A204.1 (cell line): Measurements from ENCODE around the gene C1GALT1C1L.
"Not testable (repeated sequence)": the region's sequence is repeated elsewhere in the genome, so short reads cannot be mapped to it uniquely, and the experiment has no call there.

Experiments used
- FAIRE-seq: peaks from 2 replicates; lab custom pipeline; 2012; peaks lifted over from hg19 to GRCh38; lab: Jason Lieb, UNC

The C1GALT1C1L gene

GRCh38 chr2:43676322-43677050 lies at the start of gene C1GALT1C1L:
Gene C1GALT1C1L, minus strand, starts transcription at chr2:43676429. Its CDS starts 107 bp downstream, at chr2:43676322.
- FAIRE-seq = no peak

GRCh38 chr2:43725711-43726246 lies 49.5 kb upstream of the C1GALT1C1L start:
- no peak for FAIRE-seq

- FAIRE-seq = no peak
These were observed 48.7 kb upstream of the C1GALT1C1L start for GRCh38 chr2:43724728-43725526.

GRCh38 chr2:43718530-43719124 lies 42.4 kb upstream of the C1GALT1C1L start:
- FAIRE-seq = no peak

- FAIRE-seq = no peak
These were observed 41.1 kb upstream of the C1GALT1C1L start for GRCh38 chr2:43717322-43717721.

- no peak for FAIRE-seq
These were observed 39.3 kb upstream of the C1GALT1C1L start for GRCh38 chr2:43715300-43716098.

- FAIRE-seq = no peak
These were observed 37.9 kb upstream of the C1GALT1C1L start for GRCh38 chr2:43714164-43714563.

- no peak for FAIRE-seq
These were observed 34.6 kb upstream of the C1GALT1C1L start for GRCh38 chr2:43710866-43711265.

GRCh38 chr2:43708891-43709290 lies 32.7 kb upstream of the C1GALT1C1L start:
- no peak for FAIRE-seq

- FAIRE-seq = no peak
These were observed 31.9 kb upstream of the C1GALT1C1L start for GRCh38 chr2:43708178-43708577.

GRCh38 chr2:43707255-43708015 lies 31.2 kb upstream of the C1GALT1C1L start:
- no peak for FAIRE-seq

- no peak for FAIRE-seq
These were observed 24.9 kb upstream of the C1GALT1C1L start for GRCh38 chr2:43701111-43701510.

GRCh38 chr2:43699761-43700160 lies 23.5 kb upstream of the C1GALT1C1L start:
- FAIRE-seq = no peak

GRCh38 chr2:43698140-43698539 lies 21.9 kb upstream of the C1GALT1C1L start:
- not testable (repeated sequence) for FAIRE-seq

GRCh38 chr2:43692428-43692994 lies 16.3 kb upstream of the C1GALT1C1L start:
- no peak for FAIRE-seq

GRCh38 chr2:43689999-43690398 lies 13.8 kb upstream of the C1GALT1C1L start:
- FAIRE-seq = no peak

- no peak for FAIRE-seq
These were observed 9.1 kb upstream of the C1GALT1C1L start for GRCh38 chr2:43685357-43685756.

GRCh38 chr2:43677783-43678182 lies 1.6 kb upstream of the C1GALT1C1L start:
- not testable (repeated sequence) for FAIRE-seq

GRCh38 chr2:43675646-43676321 lies 445 bp downstream of the C1GALT1C1L start:
- no peak for FAIRE-seq

GRCh38 chr2:43657241-43657640 lies 19.0 kb downstream of the C1GALT1C1L start:
- FAIRE-seq = no peak
